Measurements from ENCODE around the gene RPS6KB2.

DNA sequence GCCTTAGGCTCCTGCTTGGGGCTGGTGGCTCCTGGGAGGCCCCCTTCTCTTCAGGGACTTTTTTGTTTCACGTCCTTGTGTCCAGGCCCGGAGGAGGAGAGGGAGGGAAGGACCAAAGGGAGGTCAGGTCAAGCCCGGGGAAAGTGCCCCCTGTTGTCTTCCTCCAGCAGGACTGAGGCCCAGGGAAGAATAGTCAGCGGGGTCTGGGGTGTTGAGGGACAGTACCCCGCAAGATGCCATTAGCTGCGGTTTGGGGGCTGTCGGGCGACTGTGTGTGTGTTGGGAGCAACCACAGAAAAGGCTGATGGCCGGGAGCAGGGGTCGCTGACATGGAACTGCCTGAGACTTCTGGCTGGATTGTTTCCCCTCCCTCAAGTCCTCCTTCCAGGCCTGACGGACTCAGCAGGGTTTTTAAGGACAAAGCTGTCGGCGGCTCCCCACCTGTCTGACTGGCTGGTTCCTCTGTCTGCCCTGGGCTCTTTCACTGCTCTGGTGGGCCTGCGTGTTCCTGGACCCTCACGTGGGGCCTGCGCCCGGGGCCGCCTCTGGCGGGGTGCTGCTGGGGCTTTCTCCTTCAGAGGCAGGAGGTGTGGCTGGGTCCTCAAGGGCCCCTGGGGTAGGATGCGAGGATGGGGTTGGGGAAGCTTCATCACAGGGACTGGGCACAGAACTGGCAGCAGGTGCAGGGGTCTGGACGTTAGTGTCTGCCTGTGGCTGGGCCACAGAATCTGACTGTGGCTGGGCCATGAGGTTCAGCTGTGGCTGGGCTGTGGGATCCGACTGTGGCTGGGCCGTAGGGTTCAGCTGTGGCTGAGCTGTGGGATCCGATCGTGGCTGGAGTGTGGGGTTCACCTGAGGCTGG, 22.7 kb downstream of the RPS6KB2 start:
- TF ChIP-seq, protein P1, sequence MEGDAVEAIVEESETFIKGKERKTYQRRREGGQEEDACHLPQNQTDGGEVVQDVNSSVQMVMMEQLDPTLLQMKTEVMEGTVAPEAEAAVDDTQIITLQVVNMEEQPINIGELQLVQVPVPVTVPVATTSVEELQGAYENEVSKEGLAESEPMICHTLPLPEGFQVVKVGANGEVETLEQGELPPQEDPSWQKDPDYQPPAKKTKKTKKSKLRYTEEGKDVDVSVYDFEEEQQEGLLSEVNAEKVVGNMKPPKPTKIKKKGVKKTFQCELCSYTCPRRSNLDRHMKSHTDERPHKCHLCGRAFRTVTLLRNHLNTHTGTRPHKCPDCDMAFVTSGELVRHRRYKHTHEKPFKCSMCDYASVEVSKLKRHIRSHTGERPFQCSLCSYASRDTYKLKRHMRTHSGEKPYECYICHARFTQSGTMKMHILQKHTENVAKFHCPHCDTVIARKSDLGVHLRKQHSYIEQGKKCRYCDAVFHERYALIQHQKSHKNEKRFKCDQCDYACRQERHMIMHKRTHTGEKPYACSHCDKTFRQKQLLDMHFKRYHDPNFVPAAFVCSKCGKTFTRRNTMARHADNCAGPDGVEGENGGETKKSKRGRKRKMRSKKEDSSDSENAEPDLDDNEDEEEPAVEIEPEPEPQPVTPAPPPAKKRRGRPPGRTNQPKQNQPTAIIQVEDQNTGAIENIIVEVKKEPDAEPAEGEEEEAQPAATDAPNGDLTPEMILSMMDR (IDR thresholded peaks at IDR 0.05), result no peak
- TF ChIP-seq POLR2AphosphoS5 (IDR thresholded peaks at IDR 0.05) (no peak), POLR2A (IDR thresholded peaks at IDR 0.05) (no peak), EP300 (IDR thresholded peaks at IDR 0.05) (no peak)

All from suprapubic skin (tissue), 4 donors.